Activated T-cell treated with anti-CD3 and anti-CD28 coated beads, Interleukin-2, amount 50 U/mL, for 72 hours (primary cell): ENCODE data around the gene RPTOR. TPM values are rescaled to one million over a fixed set of nuclear protein-coding genes. Genes with fewer than 3 reads are reported as not detected.

Experiments
- ATAC-seq, 2 donors: fragments of 150-1000 bp; cut with Tn5 transposase; replicated peaks in 1 of 2; 2 replicates each; pipeline ENCODE4 v1.10.0; 2021; ENCODE audit warnings: moderate library complexity in 2 of 2, mild to moderate bottlenecking in 1 of 2
- DNase-seq, 2 donors: peaks; one replicate each; pipeline ENCODE4 v3.0.0; 2021 to 2022; ENCODE audit warnings: mixed read lengths in 1 of 2
- H3K27ac Mint-ChIP-seq: one replicate; pipeline ENCODE4 v1.8.0; 2022; ENCODE audit warnings: mild to moderate bottlenecking, moderate library complexity, mixed read lengths
- H3K27me3 Mint-ChIP-seq: one replicate; pipeline ENCODE4 v1.8.0; 2022; ENCODE audit warnings: low read depth, mixed read lengths
- H3K36me3 Mint-ChIP-seq, 2 donors: one replicate each; pipeline ENCODE4 v1.8.0; 2022; ENCODE audit warnings: mixed read lengths in 2 of 2, mild to moderate bottlenecking in 1 of 2; ENCODE audit not compliant: insufficient read depth in 2 of 2
- H3K4me1 Mint-ChIP-seq: one replicate; pipeline ENCODE4 v1.8.0; 2022; ENCODE audit warnings: low read depth, mixed read lengths
- H3K4me3 Mint-ChIP-seq, 2 donors: one replicate each; pipeline ENCODE4 v1.8.0; 2022; ENCODE audit warnings: mild to moderate bottlenecking in 2 of 2, mixed read lengths in 2 of 2, moderate library complexity in 2 of 2
- H3K9me3 Mint-ChIP-seq, 2 donors: one replicate each; pipeline ENCODE4 v1.8.0; 2022; ENCODE audit warnings: mixed read lengths in 2 of 2
- total RNA-seq, 2 donors: library from RNA; stranded (reverse); gene quantifications; one replicate each; pipeline ENCODE4 v1.2.3, GENCODE V29; 2022

The RPTOR gene
- total RNA-seq, 2 donors from 2014 or later, result 50.8 to 62.0 TPM

DNA sequence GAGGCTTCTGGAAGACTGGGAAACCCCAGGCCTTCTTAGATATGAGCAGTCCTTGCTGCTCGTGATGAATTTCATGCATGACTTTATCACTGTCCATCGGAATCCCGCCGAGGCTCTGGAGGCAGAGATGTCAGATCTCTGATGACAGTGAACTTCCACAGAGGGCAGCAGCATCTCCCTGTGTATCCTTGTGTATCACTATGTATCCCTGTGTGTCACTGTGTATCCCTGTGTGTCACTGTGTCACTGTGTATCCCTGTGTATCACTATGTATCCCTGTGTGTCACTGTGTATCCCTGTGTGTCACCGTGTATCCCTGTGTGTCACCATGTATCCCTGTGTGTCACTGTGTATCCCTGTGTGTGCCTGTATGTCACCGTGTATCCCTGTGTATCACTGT lies 286.9 kb downstream of the RPTOR start:
- peak overlapping the region; percentile 77 to 90 for H3K4me3 Mint-ChIP-seq
- H3K9me3 Mint-ChIP-seq, result no peaks in the 10 kb centered on the region
- peaks cover 0 to 7% of the 10 kb centered on the region in 2 donors for H3K36me3 Mint-ChIP-seq
- peak overlapping the region; percentile 94 for H3K27ac Mint-ChIP-seq
- H3K27me3 Mint-ChIP-seq, result no peaks in the 10 kb centered on the region
- DNase-seq (no peak), ATAC-seq (no peak)
- peaks cover 63% of the 10 kb centered on the region for H3K4me1 Mint-ChIP-seq

- H3K4me3 Mint-ChIP-seq, result peak overlapping the region; percentile 77 to 90
- H3K27me3 Mint-ChIP-seq, result no peaks in the 10 kb centered on the region
- no peak for DNase-seq
- H3K4me1 Mint-ChIP-seq, result peaks cover 55% of the 10 kb centered on the region
- H3K36me3 Mint-ChIP-seq, result peaks cover 0 to 12% of the 10 kb centered on the region in 2 donors
- peak overlapping the region; percentile 94 for H3K27ac Mint-ChIP-seq
- no peaks in the 10 kb centered on the region for H3K9me3 Mint-ChIP-seq
- no peak for ATAC-seq
Measured at GRCh38 chr17:80832266-80832676, 287.6 kb downstream of the RPTOR start.

DNA sequence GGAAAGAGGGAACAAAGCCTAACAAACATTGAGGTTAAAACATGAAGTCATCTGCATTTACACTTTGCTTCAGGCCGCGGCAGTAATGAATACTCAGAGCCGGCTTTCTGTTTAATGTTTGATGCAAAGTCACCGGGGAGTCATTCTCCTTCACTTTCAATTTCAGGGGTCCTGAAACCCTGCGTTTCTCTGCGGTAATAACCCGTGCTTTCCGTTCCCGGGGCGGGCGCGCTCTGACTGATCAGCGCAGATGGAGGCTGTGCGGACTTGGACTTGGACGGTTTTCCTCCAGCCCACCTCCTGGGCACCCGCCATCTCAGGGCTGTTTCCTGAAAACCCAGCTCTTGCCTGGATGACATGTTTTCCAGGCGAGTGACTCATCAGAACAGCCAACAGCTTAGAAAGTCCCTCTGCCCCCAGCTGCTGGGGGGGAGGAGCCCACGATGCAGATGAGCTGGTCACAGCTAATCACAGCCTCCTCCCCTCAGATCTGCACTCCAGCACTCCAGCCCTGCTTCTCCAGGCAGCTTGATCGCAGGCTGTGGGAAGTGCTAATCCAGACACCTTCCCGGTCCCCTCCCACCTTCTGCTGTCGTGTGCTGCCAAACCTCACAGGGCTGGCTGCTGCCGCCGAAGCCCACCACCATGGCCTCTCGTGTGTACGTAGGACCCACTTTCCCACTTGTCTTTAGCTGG lies 288.4 kb downstream of the RPTOR start:
- Mint-ChIP-seq H3K9me3 (no peaks in the 10 kb centered on the region), H3K27me3 (no peaks in the 10 kb centered on the region), H3K4me3 (peak overlapping the region; percentile 77 to 90), H3K36me3 (peaks cover 0 to 15% of the 10 kb centered on the region in 2 donors), H3K4me1 (peaks cover 50% of the 10 kb centered on the region), H3K27ac (peak overlapping the region; percentile 94)
- ATAC-seq (peak; percentile 92 to 94), DNase-seq (peak; percentile 88)

- H3K4me3 Mint-ChIP-seq, result peak overlapping the region; percentile 47 to 77
- peaks cover 50% of the 10 kb centered on the region for H3K4me1 Mint-ChIP-seq
- no peaks in the 10 kb centered on the region for H3K9me3 Mint-ChIP-seq
- peak overlapping the region; percentile 27 for H3K27ac Mint-ChIP-seq
- DNase-seq, result no peak
- no peak for ATAC-seq
- H3K27me3 Mint-ChIP-seq, result no peaks in the 10 kb centered on the region
- peaks cover 0 to 15% of the 10 kb centered on the region in 2 donors for H3K36me3 Mint-ChIP-seq
Measured at GRCh38 chr17:80833952-80834892, 289.6 kb downstream of the RPTOR start.

GRCh38 chr17:80834893-80835275 lies 290.2 kb downstream of the RPTOR start:
- Mint-ChIP-seq H3K4me1 (peaks cover 46% of the 10 kb centered on the region), H3K27ac (peak overlapping the region; percentile 27), H3K4me3 (no peak overlapping the region), H3K36me3 (peaks cover 0 to 15% of the 10 kb centered on the region in 2 donors), H3K9me3 (no peaks in the 10 kb centered on the region), H3K27me3 (no peaks in the 10 kb centered on the region)
- ATAC-seq (no peak), DNase-seq (no peak)

GRCh38 chr17:80835816-80836657 lies 291.4 kb downstream of the RPTOR start:
- Mint-ChIP-seq H3K27me3 (no peaks in the 10 kb centered on the region), H3K4me3 (no peak overlapping the region), H3K27ac (no peak overlapping the region), H3K4me1 (peaks cover 34% of the 10 kb centered on the region), H3K9me3 (no peaks in the 10 kb centered on the region), H3K36me3 (peaks cover 0 to 11% of the 10 kb centered on the region in 2 donors)
- DNase-seq (no peak), ATAC-seq (no peak)

GRCh38 chr17:80836658-80836965 lies 292.0 kb downstream of the RPTOR start:
- Mint-ChIP-seq H3K27ac (no peak overlapping the region), H3K27me3 (no peaks in the 10 kb centered on the region), H3K4me1 (peaks cover 29% of the 10 kb centered on the region), H3K4me3 (no peak overlapping the region), H3K36me3 (peaks cover 0 to 11% of the 10 kb centered on the region in 2 donors), H3K9me3 (no peaks in the 10 kb centered on the region)
- DNase-seq, result no peak
- ATAC-seq, result no peak

DNA sequence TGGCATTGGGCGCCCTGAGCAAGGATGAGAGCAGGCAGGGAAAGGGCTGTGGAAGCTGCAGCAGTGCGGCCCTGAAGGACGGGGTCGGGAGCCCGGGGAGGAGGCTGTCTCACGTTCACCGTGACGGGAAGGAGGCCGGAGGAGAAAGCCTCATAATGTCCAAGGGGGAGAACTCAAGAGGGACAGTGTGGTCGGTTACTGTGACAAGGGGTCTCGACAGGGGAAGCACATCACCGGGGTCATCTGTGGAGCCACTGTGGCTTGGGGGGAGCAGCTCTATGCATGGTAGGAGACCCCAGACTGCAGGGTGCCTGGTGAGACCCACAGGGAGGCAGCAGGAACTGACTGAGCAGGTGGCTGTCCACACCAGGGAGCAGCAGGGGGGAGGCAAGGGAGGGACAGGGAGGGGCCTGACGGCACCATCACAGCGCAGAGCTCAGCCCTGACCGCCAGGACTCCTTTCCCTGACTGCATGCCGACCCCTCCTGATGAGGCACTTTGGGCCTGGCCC lies 292.4 kb downstream of the RPTOR start:
- no peaks in the 10 kb centered on the region for H3K27me3 Mint-ChIP-seq
- peaks cover 0 to 11% of the 10 kb centered on the region in 2 donors for H3K36me3 Mint-ChIP-seq
- ATAC-seq, result no peak
- no peak overlapping the region for H3K4me3 Mint-ChIP-seq
- H3K9me3 Mint-ChIP-seq, result no peaks in the 10 kb centered on the region
- DNase-seq, result no peak
- no peak overlapping the region for H3K27ac Mint-ChIP-seq
- peaks cover 24% of the 10 kb centered on the region for H3K4me1 Mint-ChIP-seq

DNA sequence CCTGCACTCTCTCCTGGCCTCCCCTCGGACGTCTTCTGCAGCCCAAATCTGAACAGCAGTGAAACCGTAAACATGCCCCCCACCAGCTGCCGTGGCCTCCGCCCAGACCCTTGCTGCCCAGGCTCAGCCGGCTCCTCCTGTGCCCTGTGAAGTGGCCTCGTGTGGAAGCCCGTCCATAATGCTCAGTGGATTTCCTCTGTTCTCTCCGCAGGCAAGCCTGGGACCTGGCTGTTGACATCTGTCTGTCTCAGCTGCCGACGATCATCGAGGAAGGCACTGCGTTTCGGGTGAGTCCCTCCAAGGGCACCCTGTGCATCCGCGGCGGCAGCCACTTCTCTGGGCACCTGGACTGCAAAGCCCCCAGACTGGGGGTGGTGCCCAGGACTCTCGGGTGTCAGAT lies 293.1 kb downstream of the RPTOR start:
- DNase-seq, result no peak
- ATAC-seq, result no peak
- peaks cover 0 to 12% of the 10 kb centered on the region in 2 donors for H3K36me3 Mint-ChIP-seq
- H3K4me1 Mint-ChIP-seq, result peaks cover 18% of the 10 kb centered on the region
- no peaks in the 10 kb centered on the region for H3K27me3 Mint-ChIP-seq
- H3K4me3 Mint-ChIP-seq, result no peak overlapping the region
- no peaks in the 10 kb centered on the region for H3K9me3 Mint-ChIP-seq
- H3K27ac Mint-ChIP-seq, result no peak overlapping the region

GRCh38 chr17:80838311-80839025 lies 293.8 kb downstream of the RPTOR start:
- Mint-ChIP-seq H3K9me3 (no peaks in the 10 kb centered on the region), H3K36me3 (peaks cover 0 to 13% of the 10 kb centered on the region in 2 donors), H3K4me3 (no peak overlapping the region), H3K4me1 (peaks cover 10% of the 10 kb centered on the region), H3K27me3 (no peaks in the 10 kb centered on the region), H3K27ac (no peak overlapping the region)
- ATAC-seq, result no peak
- no peak for DNase-seq

DNA sequence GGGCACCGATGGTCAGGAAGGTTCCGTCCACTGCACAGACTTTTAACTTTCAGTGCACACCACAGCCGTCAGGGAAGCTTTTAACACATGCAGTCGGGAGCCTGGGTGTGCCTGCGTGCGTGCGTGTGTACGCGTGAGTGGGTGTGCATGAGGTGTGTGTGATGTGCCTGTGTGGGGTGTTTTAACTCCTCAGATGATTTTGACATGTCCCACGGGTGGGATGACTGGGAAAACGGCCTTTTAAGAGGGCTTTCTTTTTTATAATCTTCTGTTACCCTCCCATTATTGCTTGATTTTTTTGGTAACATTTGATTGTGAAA lies 294.3 kb downstream of the RPTOR start:
- ATAC-seq (no peak), DNase-seq (no peak)
- Mint-ChIP-seq H3K9me3 (no peaks in the 10 kb centered on the region), H3K27ac (no peak overlapping the region), H3K36me3 (peaks cover 0 to 13% of the 10 kb centered on the region in 2 donors), H3K4me1 (peaks cover 5% of the 10 kb centered on the region), H3K27me3 (no peaks in the 10 kb centered on the region), H3K4me3 (no peak overlapping the region)

GRCh38 chr17:80839511-80839941 lies 294.9 kb downstream of the RPTOR start:
- H3K27ac Mint-ChIP-seq, result no peak overlapping the region
- no peaks in the 10 kb centered on the region for H3K4me1 Mint-ChIP-seq
- peaks cover 0 to 13% of the 10 kb centered on the region in 2 donors for H3K36me3 Mint-ChIP-seq
- DNase-seq (no peak), ATAC-seq (no peak)
- H3K27me3 Mint-ChIP-seq, result no peaks in the 10 kb centered on the region
- H3K9me3 Mint-ChIP-seq, result no peaks in the 10 kb centered on the region
- no peak overlapping the region for H3K4me3 Mint-ChIP-seq
